HepG2 (cell line): ENCODE results near the gene CNTN5. TPM values are rescaled to one million over a fixed set of nuclear protein-coding genes. Genes with fewer than 3 reads are reported as not detected.

Experiments
- CEBPG ChIP-seq: IDR thresholded peaks from 2 replicates; pipeline ENCODE4 v1.6.1; 2016
- ETV6 ChIP-seq: sonication (generic); formaldehyde crosslinking; conservative IDR thresholded peaks from 2 replicates; pipeline ENCODE4 v1.4.0; 2020; ENCODE audit warnings: missing genetic modification reagents
- HOXA9 ChIP-seq: sonication (generic); formaldehyde crosslinking; IDR thresholded peaks from 2 replicates; pipeline ENCODE4 v1.8.1; 2022; ENCODE audit warnings: missing genetic modification reagents, mild to moderate bottlenecking, moderate library complexity, borderline replicate concordance
- JUNB ChIP-seq: sonication (generic); formaldehyde crosslinking; IDR thresholded peaks from 2 replicates; pipeline ENCODE4 v1.8.0; 2022; ENCODE audit warnings: missing genetic modification reagents, mild to moderate bottlenecking, borderline replicate concordance
- KAT7 ChIP-seq: IDR thresholded peaks from 2 replicates; pipeline ENCODE4 v1.6.1; 2018; ENCODE audit warnings: borderline replicate concordance, missing compliant biosample characterization
- KLF16 ChIP-seq, 2 experiments: sonication (generic) in 1 of 2; formaldehyde crosslinking in 1 of 2; IDR thresholded peaks; 2 replicates each; pipeline versions ENCODE4 v1.6.1 to v1.8.0; 2016 to 2023; ENCODE audit warnings: missing genetic modification reagents in 2 of 2, missing compliant biosample characterization in 1 of 2
- MTA3 ChIP-seq: sonication (generic); formaldehyde crosslinking; IDR thresholded peaks from 2 replicates; pipeline ENCODE4 v1.4.0; 2020; ENCODE audit warnings: missing genetic modification reagents
- NRL ChIP-seq: sonication (generic); formaldehyde crosslinking; IDR thresholded peaks from 2 replicates; pipeline ENCODE4 v1.5.0; 2020; ENCODE audit warnings: missing genetic modification reagents, mild to moderate bottlenecking, moderate library complexity, borderline replicate concordance
- SALL1 ChIP-seq: sonication (generic); formaldehyde crosslinking; IDR thresholded peaks from 2 replicates; pipeline ENCODE4 v1.8.0; 2022; ENCODE audit warnings: mild to moderate bottlenecking, missing genetic modification reagents
- SP4 ChIP-seq: sonication (generic); formaldehyde crosslinking; IDR thresholded peaks from 2 replicates; pipeline ENCODE4 v1.8.1; 2023; ENCODE audit warnings: mild to moderate bottlenecking, missing genetic modification reagents
- TAF15 ChIP-seq: fragments of 200-400 bp; formaldehyde crosslinking; IDR thresholded peaks from one replicate; pipeline ENCODE4 v1.6.1; 2018; ENCODE audit warnings: mild to moderate bottlenecking, low read depth, low read length; ENCODE audit not compliant: poor library complexity, severe bottlenecking
- ZFP62 ChIP-seq: sonication (generic); formaldehyde crosslinking; IDR thresholded peaks from 2 replicates; pipeline ENCODE4 v1.4.0; 2020; ENCODE audit warnings: missing genetic modification reagents
- ZNF232 ChIP-seq: sonication (generic); formaldehyde crosslinking; IDR thresholded peaks from 2 replicates; pipeline ENCODE4 v1.4.0; 2020; ENCODE audit warnings: missing genetic modification reagents, borderline replicate concordance
- ZNF569 ChIP-seq: sonication (generic); formaldehyde crosslinking; IDR thresholded peaks from 2 replicates; pipeline ENCODE4 v1.5.0; 2020; ENCODE audit warnings: mild to moderate bottlenecking, missing genetic modification reagents, moderate library complexity, borderline replicate concordance
- ZNF605 ChIP-seq: sonication (generic); formaldehyde crosslinking; IDR thresholded peaks from 2 replicates; pipeline ENCODE4 v1.8.0; 2022; ENCODE audit warnings: mild to moderate bottlenecking, missing genetic modification reagents
- ZNF737 ChIP-seq: sonication (generic); formaldehyde crosslinking; IDR thresholded peaks from 2 replicates; pipeline ENCODE4 v1.5.0; 2020; ENCODE audit warnings: missing genetic modification reagents, mild to moderate bottlenecking, borderline replicate concordance
- polyA plus RNA-seq, 8 experiments: library from polyadenylated mRNA; depleted of rRNA in 3 of 8; stranded (reverse) in 7 of 8; unstranded in 1 of 8; fragments of >200 nt; fragmentation: Illumina TruSeq in 4 of 8; extraction: Trizol in 4 of 8; gene quantifications; 2 replicates each; pipeline versions ENCODE4 v1.2.1 to v1.2.3, GENCODE V29; 2011 to 2016; ENCODE audit warnings: low read depth in 4 of 8, missing spikeins in 1 of 8, mixed read lengths in 1 of 8; ENCODE audit not compliant: insufficient read depth in 1 of 8
- total RNA-seq, 5 experiments: library from RNA; depleted of rRNA; stranded (reverse); fragments of >200 nt; fragmentation: Illumina TruSeq; extraction: Trizol; gene quantifications; 2 replicates each; pipeline ENCODE4 v1.2.3, GENCODE V29; 2016; ENCODE audit warnings: low read depth in 1 of 5
- TF ChIP-seq, protein P1 (sequence below): sonication (generic); formaldehyde crosslinking; IDR thresholded peaks from 2 replicates; pipeline ENCODE4 v1.4.0; 2020; ENCODE audit warnings: mild to moderate bottlenecking, missing genetic modification reagents
- TF ChIP-seq, protein P2 (sequence below): sonication (generic); formaldehyde crosslinking; IDR thresholded peaks from 2 replicates; pipeline ENCODE4 v1.5.0; 2020; ENCODE audit warnings: missing genetic modification reagents
- TF ChIP-seq, protein P3 (sequence below): IDR thresholded peaks from 2 replicates; pipeline ENCODE4 v1.6.1; 2016
- TF ChIP-seq, protein P4 (sequence below): fragments of 450-650 bp; IDR thresholded peaks from 2 replicates; pipeline ENCODE4 v1.6.1; 2017; ENCODE audit warnings: mild to moderate bottlenecking

CNTN5 gene
- total and polyA plus RNA-seq, 2 of the 13 experiments (the other 11 are each of a cell fraction or from before 2014, with no cell fraction given): not detected

DNA sequence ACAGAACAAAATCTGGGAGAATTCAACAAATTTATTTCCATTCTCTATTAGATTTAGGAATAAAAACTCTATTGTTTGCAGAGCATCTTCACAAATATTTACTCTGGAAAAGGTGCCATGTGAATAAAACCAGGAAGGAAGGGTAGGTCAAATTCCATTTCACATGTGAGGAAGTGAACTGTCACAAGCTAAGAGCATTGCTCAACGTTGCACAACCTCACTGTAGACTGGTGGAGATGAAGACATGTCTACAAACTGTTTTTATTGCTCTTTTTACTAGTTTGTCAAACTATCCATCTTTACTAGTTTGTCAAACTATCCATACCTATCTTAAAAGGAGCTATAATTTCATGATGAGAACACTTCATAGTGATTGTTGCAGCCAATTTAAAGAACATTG lies 236.4 kb downstream of the CNTN5 start (continued):
- TF ChIP-seq SP4 (CRISPR knock-in tag) (no peak), KAT7 (CRISPR knock-in tag) (no peak), CEBPG (peak; percentile 94), JUNB (CRISPR knock-in tag) (no peak), KLF16 (CRISPR knock-in tag; IDR thresholded peaks at IDR 0.05) (no peak), ZNF232 (CRISPR knock-in tag) (no peak), HOXA9 (CRISPR knock-in tag) (no peak), ZNF605 (CRISPR knock-in tag) (no peak), SALL1 (CRISPR knock-in tag) (peak; percentile 22; the same call in 1 of the 2 replicates), ETV6 (no peak), ZNF569 (CRISPR knock-in tag) (no peak), ZFP62 (CRISPR knock-in tag) (no peak), TAF15 (no peak), NRL (CRISPR knock-in tag) (no peak), ZNF737 (CRISPR knock-in tag) (no peak), MTA3 (CRISPR knock-in tag) (no peak)
- TF ChIP-seq, protein P1, sequence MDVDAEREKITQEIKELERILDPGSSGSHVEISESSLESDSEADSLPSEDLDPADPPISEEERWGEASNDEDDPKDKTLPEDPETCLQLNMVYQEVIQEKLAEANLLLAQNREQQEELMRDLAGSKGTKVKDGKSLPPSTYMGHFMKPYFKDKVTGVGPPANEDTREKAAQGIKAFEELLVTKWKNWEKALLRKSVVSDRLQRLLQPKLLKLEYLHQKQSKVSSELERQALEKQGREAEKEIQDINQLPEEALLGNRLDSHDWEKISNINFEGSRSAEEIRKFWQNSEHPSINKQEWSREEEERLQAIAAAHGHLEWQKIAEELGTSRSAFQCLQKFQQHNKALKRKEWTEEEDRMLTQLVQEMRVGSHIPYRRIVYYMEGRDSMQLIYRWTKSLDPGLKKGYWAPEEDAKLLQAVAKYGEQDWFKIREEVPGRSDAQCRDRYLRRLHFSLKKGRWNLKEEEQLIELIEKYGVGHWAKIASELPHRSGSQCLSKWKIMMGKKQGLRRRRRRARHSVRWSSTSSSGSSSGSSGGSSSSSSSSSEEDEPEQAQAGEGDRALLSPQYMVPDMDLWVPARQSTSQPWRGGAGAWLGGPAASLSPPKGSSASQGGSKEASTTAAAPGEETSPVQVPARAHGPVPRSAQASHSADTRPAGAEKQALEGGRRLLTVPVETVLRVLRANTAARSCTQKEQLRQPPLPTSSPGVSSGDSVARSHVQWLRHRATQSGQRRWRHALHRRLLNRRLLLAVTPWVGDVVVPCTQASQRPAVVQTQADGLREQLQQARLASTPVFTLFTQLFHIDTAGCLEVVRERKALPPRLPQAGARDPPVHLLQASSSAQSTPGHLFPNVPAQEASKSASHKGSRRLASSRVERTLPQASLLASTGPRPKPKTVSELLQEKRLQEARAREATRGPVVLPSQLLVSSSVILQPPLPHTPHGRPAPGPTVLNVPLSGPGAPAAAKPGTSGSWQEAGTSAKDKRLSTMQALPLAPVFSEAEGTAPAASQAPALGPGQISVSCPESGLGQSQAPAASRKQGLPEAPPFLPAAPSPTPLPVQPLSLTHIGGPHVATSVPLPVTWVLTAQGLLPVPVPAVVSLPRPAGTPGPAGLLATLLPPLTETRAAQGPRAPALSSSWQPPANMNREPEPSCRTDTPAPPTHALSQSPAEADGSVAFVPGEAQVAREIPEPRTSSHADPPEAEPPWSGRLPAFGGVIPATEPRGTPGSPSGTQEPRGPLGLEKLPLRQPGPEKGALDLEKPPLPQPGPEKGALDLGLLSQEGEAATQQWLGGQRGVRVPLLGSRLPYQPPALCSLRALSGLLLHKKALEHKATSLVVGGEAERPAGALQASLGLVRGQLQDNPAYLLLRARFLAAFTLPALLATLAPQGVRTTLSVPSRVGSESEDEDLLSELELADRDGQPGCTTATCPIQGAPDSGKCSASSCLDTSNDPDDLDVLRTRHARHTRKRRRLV (CRISPR knock-in tag): no peak
- TF ChIP-seq, protein P2, sequence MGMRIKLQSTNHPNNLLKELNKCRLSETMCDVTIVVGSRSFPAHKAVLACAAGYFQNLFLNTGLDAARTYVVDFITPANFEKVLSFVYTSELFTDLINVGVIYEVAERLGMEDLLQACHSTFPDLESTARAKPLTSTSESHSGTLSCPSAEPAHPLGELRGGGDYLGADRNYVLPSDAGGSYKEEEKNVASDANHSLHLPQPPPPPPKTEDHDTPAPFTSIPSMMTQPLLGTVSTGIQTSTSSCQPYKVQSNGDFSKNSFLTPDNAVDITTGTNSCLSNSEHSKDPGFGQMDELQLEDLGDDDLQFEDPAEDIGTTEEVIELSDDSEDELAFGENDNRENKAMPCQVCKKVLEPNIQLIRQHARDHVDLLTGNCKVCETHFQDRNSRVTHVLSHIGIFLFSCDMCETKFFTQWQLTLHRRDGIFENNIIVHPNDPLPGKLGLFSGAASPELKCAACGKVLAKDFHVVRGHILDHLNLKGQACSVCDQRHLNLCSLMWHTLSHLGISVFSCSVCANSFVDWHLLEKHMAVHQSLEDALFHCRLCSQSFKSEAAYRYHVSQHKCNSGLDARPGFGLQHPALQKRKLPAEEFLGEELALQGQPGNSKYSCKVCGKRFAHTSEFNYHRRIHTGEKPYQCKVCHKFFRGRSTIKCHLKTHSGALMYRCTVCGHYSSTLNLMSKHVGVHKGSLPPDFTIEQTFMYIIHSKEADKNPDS (CRISPR knock-in tag): no peak
- TF ChIP-seq, protein P3, sequence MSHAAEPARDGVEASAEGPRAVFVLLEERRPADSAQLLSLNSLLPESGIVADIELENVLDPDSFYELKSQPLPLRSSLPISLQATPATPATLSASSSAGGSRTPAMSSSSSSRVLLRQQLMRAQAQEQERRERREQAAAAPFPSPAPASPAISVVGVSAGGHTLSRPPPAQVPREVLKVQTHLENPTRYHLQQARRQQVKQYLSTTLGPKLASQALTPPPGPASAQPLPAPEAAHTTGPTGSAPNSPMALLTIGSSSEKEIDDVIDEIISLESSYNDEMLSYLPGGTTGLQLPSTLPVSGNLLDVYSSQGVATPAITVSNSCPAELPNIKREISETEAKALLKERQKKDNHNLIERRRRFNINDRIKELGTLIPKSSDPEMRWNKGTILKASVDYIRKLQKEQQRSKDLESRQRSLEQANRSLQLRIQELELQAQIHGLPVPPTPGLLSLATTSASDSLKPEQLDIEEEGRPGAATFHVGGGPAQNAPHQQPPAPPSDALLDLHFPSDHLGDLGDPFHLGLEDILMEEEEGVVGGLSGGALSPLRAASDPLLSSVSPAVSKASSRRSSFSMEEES (CRISPR knock-in tag): peak; percentile 94
- TF ChIP-seq, protein P4, sequence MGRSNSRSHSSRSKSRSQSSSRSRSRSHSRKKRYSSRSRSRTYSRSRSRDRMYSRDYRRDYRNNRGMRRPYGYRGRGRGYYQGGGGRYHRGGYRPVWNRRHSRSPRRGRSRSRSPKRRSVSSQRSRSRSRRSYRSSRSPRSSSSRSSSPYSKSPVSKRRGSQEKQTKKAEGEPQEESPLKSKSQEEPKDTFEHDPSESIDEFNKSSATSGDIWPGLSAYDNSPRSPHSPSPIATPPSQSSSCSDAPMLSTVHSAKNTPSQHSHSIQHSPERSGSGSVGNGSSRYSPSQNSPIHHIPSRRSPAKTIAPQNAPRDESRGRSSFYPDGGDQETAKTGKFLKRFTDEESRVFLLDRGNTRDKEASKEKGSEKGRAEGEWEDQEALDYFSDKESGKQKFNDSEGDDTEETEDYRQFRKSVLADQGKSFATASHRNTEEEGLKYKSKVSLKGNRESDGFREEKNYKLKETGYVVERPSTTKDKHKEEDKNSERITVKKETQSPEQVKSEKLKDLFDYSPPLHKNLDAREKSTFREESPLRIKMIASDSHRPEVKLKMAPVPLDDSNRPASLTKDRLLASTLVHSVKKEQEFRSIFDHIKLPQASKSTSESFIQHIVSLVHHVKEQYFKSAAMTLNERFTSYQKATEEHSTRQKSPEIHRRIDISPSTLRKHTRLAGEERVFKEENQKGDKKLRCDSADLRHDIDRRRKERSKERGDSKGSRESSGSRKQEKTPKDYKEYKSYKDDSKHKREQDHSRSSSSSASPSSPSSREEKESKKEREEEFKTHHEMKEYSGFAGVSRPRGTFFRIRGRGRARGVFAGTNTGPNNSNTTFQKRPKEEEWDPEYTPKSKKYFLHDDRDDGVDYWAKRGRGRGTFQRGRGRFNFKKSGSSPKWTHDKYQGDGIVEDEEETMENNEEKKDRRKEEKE: no peak
